ENCODE results near the gene PPP1R1B.

The PPP1R1B gene

DNA sequence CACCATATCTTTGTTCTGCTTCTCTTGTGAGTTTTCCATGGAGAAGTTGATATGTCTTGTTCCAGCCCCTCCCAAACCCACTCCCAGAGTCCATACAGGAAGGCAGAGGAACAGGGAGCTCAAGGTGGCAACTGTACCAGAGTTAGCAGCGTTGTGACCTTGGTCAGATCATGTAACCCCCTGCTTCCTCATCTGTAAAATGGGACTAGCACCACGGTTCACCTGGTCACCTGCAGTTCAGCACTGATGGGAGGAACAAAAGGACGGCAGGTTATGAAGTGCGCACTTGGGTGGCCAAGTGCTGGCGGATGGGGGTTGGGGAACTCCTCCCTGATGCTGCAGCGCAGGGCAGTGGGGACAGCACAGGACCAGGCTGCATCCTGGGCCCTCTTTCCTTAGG, 11.3 kb upstream of the PPP1R1B start:
- DNase-seq (ENCODE audit: low spot score) = no peak

DNA sequence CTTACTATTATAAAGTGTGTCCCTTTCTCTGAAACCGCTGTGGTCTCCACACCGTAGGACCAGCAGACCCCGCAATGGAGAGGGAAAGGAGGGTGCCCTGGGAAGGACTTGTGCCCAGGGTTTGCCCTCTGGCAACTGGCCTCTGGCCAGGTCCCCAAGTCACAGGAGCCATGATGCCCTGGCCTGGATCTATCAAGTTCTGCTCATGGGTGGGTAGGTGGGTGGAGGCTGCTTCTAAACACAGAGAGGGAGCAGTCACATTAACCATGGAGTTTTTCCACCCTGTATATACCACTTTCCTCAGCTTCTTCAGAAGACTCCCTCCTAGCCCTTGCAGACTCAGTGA, 9.7 kb upstream of the PPP1R1B start:
- DNase-seq (ENCODE audit: low spot score) = no peak

DNA sequence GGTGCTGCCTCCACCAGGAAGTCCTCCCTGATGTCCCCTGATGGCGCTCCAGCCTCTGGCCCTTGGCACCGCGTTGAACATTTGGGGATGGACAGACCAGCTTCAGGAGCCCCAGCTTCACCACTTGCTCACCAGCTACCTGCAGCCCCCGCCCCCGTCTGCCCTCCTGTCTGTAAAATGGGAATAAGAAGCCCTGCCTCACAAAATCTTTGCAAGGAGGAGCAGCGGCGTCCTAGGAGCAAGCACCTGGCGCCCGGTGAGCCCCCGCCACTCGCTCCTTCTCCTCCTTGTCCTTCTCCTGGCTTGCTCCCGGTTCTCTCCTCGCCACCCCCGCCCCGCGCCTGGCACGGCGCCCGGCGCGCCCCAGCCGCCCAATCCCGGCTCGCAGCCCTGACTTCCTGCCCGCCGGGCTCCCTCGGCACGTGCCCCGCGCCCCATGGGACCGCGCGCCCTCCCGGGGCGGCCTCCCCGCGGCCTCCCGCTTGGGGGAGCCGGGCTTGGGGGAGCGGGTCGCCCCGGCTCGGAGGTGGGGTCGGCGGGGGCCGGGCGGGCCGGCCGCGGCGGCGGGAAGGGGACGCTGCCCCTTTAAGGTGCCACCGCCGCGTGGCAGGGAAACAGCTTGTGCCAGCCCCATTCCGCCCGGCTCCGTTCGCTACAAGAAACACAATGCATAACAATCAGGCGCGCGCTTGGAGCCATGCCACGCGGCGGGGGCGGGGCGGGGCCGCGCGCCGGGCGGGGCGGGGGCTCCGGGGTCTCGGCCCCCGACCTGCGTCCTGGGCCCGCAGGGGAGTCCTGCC, 9.1 kb upstream of the PPP1R1B start:
- peak; percentile 77 for DNase-seq (ENCODE audit: low spot score)

DNA sequence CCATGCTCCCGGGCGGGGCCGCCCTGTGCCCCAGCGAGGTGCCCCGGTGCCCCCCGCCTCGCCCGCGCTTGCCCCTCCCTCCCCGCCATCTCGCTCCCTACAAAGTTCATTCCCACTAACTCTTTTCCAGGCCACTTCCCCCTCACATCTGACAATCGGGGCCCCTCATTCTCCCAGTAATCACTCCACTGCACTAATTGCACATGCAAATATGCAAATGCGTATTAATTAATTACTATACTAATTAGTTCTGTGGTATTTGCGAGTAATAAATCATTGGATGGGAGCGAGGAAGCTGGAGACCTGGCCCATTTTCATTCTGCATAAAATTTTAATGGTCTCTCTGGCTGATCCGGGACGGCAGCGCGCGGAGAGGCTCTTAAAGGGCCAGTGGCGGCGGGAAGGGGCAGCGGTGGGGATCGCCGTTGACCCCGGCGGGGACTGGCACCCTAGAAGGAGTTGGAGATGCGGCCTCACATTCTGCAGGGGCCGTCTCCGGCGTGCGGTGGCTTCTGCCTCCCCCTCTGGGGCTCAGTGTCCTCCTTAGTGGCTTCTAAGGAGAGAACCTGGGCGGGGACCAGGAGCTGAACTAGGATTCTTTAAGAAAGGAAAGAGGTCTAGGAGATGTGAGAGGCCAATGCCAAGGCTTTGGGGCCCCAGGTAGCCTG, 8.4 kb upstream of the PPP1R1B start:
- peak; percentile 48 for DNase-seq (ENCODE audit: low spot score)

DNA sequence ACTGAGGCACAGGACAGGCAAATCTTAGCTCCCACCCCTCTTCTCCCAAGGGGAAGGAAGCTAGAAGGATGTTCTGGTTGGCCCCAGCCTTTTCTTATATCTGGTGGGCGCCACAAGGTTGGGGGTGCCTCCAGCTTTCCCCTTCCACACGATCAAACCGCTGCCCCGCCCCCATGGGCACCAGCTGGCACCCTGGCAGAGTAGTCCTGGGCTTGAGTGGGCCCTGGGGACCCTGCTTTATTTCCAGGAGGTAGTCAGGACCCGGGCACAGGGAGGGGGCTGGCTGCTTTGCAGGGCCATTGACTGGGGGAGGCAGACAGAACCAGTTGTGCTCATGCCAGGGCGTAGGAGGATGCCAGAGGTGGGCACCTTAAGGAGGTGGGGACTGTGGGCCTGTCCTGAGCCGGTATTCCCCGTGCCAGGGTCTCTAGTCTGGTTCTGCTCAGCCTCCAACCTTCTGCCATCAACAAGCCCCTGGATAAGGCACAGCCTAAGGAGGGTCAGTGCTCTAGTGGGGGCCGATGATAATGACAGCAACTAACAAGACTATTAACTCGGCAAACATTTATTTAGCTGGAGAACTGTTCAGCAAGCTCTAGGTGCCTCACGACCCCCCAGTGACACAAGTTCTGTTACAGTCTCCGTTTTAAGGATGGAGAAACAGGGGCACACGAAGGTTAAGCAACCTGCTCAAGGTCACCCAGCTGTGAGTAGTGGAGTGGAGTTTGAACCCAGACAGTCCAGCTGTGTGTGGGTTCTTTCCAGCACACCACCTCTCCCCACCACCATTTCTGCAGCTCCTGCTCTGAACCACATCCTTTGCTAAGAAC, 7.6 kb upstream of the PPP1R1B start:
- DNase-seq (ENCODE audit: low spot score) = no peak

DNA sequence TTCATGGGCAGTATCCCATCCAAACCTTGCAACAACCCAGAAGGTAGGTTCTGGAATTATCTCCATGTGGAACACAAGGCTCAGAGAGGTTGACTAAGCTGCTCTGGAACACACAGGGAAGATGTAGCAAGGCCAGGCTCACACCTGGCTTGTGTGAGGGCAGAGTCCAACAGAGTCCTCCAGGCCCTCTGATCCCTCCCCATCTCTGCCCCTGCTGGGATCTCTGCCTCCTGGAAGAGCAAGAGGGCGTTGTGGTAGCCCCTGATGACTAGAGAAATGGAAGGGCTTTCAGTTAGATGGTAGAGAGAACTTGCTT, 7.0 kb upstream of the PPP1R1B start:
- no peak for DNase-seq (ENCODE audit: low spot score)

DNA sequence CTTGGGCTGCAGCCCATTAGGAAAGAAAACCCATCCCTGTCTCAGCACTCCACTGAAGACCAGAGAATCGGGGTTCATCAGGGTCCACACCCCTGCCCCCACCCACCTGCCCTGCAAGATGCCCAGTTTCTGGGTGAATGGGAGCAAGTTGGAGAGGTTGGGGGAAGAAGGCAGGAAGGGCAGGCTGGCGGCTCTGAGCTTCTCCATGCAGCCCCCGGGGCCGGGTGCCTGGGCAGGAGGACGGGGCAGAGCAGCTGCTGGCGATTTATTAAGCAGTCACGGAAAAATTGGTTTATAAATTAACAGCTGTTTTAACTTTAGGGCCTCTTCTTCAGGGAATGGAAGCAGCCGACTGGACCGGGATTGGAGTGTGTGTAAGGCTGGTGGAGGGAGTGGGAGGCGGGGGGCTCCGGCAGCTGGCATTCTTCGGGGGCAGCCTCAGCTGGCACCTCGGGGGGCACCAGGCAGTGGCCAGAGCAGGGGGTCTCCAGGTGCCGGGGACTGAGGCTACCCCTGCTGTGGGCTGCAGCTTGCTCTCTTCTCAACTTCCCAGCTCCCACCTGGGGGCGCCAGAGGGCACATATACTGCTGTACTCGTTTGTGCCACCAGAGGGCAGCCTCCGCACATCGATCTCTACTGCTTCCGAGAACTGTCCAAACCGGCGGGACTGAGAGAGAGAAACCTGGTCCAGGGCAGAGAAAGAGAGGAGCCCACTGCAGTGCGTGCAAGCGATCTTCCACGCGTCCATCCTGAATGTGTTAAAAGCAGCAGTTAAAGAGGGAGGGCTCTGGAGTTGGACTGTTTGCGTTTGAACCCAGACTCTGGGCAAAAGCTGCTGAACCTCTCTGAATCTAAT, 5.0 kb upstream of the PPP1R1B start:
- DNase-seq (ENCODE audit: low spot score) = peak; percentile 91

DNA sequence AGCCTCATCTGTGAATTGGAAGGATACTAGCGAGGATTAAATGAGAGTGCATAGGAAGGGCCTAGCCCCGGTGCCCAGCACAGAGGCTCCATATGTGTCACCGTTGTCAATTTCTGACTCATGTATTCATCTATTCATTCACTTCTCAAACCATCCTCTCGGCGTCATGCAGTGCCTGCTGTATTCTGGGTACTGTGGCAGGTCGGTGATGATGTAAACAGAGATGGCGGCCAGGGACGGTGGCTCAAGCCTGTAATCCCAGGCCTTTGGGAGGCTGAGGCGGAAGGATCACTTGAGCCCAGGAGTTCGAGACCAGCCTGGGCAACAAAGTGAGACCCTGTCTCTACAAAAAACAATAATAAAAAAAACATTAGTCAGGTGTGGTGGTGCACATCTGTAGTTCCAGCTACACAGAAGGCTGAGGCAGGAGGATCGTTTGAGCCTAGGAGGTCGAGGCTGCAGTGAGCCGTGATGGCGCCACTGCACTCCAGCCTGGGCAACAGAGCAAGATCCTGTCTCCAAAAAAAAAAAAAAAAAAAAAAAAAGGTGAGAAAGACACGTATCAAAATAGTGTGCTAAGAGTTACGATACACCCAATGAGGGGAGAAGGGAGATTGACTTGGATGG, 4.3 kb upstream of the PPP1R1B start:
- no peak for DNase-seq (ENCODE audit: low spot score)

DNA sequence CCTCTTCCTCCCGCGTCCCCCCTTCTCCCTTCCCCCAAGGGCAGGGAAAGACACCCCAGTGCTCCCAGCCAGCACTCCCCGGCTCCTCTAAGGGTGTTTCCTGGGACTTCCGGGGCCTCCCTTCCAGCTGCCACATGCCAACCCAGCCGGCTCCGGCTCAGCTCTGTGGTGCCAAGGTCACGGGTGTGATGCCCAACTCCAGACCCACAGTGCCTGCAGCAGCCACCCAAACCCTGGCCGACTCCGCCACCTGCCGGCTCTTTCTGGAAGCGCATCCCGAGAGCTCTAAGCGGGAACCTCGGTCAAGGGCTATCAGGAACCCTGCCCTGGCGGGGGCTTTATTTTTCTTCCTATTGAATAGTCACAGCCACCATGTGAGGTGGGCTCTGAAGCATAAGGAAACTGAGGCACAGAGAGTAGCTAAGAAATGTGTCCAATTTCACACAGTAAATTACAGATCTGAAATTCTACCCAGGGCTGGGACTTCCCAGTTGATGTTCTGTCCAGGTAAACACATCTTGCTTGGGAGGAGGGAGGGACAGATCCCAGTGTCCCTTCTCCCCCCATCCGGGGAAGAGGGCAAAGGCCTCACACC, 3.3 kb upstream of the PPP1R1B start:
- peak; percentile 86 for DNase-seq (ENCODE audit: low spot score)

DNA sequence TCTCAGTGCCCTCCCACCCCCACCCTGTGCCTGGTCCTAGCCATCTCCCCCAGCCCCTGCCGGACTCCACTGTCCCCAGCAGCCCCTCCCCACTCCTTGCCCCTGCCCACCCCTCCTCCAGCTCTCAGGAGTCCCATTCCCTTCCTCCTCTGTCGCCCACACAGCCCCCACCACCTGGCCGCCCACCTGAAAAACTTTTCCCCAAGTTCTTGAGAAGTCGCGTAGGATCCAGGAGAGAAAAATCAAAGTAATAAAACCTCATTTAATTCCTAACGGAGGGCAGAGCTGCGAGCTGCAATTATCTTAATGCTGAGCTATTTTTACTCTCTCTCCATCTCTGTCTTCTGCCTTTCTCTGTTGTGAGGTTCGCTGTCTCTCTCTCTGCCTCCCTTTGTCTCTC, 2.4 kb upstream of the PPP1R1B start:
- DNase-seq (ENCODE audit: low spot score) = no peak

DNA sequence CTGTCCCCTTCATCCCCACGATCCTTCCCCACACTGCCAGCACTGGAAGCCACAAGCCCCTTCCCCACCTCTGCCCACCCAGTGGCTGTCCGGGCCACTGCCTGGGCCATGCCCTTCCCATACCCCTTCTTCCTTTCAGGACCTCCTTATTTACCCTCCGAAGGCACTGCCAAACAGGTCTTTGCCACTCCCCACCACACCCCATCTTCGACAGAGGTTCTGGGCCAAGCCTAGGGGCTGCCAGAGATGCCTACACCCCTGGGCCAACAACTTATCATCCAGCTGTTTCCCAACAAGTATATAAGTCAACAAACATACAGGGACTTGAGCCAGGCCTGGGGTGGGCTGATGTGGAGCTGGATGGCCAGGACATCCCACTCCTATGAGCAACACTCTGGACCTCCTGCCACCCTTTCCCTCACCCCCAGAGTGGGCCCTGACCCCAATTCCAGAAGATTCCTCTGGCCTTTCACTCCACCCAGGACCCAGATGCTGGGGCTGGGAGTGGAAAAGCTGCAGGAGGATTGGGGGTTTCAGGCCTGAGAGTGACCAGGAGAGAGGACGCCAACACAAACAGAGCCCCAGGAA, 1.5 kb upstream of the PPP1R1B start:
- no peak for DNase-seq (ENCODE audit: low spot score)

DNA sequence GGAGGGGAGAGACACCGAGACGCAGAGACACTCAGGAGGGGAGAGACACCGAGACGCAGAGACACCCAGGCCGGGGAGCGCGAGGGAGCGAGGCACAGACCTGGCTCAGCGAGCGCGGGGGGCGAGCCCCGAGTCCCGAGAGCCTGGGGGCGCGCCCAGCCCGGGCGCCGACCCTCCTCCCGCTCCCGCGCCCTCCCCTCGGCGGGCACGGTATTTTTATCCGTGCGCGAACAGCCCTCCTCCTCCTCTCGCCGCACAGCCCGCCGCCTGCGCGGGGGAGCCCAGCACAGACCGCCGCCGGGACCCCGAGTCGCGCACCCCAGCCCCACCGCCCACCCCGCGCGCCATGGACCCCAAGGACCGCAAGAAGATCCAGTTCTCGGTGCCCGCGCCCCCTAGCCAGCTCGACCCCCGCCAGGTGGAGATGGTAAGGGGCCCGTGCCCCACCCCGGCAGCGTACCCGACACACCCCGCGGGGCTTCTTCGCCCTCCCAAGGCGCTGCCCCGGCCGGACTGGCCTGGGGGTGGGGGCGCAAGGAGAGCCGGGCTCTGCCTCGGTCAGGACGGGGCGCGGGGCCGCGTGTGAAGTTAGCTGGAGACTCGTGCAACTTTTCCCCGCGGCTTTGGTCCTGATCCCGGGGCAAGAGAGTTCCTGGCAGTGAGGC, 427 bp downstream of the PPP1R1B start:
- no peak for DNase-seq (ENCODE audit: low spot score)

DNA sequence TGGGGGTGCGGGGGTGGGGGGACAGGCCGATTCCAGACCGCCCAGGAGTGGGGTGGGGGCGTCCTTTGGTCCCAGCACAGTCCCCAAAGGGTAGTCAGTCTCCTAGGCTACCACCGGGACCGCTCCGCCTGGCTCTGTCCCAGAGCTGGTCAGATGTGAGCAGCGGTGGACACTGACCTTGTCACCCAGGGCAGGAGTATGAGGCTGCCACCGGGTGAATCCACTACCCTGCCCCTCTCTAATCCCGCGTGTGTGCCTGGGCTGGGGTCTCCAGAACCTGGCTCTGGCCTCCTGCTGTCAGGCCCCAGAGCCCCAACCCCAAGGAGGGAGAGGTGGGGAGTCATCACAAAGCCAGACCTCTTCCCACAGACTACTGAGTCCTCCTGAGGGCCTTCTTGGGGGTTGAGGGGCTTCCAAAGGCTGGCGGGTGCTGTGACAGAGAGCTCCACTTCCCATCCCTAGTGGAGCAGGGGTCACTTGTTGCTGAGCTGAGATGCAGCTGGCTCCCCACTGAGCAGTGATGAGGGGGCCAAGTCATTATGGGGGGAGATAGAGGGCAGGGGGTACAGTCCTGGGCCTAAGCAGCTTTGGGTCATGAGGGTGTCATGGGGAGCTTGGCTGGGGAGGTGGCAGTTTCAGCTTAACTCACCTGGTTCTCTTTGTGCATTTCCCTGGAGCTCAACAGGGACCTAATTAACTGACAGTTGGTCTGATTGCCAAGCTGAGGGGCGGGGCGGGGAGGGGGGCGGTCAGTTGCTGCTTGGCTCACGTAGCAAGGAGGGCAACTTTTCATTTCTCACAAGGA, 1.2 kb downstream of the PPP1R1B start:
- DNase-seq (ENCODE audit: low spot score) = no peak

DNA sequence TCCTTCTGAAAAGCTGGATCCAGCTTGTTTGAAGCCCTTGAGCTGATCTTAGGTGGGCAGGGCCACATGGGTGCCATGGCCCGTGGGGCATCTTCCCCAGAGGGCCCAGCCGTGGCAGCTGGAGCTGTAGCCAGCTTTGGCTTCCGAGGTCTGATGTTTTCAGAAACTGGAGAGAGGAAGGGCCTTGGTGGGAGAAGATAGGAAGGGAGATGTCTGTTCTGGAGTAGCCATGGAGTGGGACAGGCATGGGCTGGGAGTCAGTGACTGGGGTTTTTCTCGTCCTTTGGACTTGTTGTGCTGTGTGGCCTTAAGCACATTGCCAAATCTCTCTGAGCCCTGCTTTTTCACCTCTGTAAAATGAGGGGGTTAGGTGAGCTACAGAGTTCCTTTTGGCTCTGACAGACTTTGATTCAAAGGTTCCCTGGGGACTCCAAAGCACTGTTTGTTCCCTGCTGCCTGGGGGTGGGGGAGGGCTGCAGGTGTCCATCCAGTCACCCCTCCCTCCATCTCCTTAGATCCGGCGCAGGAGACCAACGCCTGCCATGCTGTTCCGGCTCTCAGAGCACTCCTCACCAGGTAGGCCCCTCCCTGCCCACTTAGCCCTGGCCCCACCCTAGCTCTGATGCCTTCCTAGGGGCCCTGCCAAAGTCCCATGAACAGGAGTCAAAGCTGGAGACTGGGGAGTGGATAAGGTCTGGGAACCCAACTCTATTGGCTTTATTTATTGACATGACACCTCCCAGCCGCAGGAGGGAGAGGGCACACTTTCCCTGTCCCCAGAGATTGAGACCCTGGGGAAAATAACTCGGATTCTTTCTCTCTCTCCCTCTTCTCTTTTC, 2.1 kb downstream of the PPP1R1B start:
- no peak for DNase-seq (ENCODE audit: low spot score)

DNA sequence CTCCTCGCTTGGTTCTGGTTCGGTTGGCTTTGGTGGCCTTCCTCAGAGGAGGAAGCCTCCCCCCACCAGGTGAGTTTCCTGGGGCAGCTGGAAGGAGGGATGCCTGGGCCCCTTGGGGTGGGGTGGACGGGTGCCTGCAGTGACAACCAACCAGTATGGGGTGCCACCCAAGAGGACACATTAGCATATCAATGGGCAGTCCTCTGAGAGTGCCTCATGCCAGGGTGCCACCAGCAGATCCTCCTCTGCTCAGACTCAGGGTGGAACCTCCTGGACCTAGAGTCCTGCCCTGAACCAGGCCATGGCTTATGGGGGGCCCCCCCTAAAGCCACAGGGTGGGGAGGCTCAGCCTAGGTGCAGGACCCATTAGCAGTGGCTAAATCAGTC, 2.7 kb downstream of the PPP1R1B start:
- no peak for DNase-seq (ENCODE audit: low spot score)

DNA sequence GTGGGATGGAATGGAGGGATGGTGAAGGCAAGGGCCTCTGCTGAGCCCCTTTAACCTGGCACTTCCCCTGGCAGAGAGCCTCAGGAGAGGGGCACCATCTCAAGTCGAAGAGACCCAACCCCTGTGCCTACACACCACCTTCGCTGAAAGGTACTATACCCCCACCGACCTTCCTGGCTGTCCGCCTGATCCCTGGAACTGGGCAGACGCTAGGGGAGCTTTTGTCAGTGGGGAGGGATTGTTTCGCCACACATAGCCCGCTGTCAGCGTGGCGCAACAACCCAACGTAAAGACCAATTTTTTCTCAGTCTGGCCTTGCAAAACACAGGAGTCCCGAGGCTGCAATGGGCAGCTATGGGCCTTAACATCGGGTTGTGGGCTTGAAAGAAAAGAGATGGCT, 3.1 kb downstream of the PPP1R1B start:
- DNase-seq (ENCODE audit: low spot score) = no peak

DNA sequence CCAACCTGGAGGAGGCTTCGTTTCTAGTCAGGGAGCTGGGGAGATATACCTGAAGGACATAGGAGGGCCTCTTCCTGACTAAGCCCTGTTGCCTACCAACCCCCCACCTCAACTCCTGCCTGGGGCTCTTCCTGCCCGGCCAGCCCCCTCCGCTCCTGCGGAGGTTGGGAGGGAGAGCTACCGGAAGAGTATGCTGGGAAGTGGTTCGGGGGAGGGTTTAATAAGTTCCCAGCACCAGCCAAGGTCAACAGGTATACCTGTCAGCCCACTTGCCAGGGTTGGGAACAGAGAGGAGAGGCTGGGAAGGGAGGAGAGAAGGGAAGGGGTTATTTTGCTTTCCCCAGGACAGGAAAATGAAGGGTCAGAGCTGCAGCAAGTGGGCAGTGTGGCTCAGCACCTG, 4.7 kb downstream of the PPP1R1B start:
- no peak for DNase-seq (ENCODE audit: low spot score)

DNA sequence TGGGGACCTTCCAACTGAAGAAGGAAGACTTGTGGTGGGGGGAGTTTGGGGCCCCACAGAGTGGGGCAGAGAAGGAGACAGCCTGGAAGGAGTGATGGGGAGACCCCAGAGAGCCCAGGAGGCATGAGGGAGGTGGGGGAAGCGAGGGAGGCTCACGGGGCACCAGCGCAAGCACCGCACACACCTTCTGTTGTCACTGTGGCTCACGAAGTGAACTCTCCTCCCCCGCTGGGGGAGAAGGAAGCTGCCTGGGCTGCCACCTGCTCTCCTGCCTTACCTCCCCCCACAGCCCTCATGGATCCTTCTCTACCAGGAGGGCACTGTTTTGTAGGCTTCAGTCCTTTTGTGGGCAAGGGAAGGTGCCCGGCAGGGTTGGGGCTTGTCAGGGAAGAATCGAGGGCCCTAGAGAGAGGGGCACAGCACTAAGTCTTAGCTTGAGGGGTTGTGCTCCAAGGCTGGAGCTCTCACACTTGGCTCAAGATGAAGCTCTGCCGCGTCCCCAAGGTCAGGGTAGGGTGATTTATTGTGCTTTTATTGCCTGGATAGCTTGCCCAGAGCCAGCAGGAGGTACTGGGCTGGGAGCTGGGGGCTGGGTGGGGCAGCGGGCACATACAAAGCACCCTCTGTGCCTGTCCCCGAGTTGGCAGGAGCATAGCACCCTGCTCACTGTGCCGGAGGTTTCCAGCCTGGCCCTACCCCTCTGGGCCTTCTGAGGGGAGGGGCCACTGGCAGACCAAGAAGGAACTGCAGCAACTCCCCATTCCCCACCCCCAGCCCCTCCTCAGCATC, 5.6 kb downstream of the PPP1R1B start:
- no peak for DNase-seq (ENCODE audit: low spot score)
